GM18867 (cell line): ENCODE measurements around the gene PRELP.

Source experiments
- ATAC-seq: cut with Tn5 transposase; IDR thresholded peaks from one replicate; pipeline ENCODE4 v1.9.1; 2021; ENCODE audit warnings: mild to moderate bottlenecking, moderate library complexity; ENCODE audit not compliant: unreplicated experiment

PRELP gene

DNA sequence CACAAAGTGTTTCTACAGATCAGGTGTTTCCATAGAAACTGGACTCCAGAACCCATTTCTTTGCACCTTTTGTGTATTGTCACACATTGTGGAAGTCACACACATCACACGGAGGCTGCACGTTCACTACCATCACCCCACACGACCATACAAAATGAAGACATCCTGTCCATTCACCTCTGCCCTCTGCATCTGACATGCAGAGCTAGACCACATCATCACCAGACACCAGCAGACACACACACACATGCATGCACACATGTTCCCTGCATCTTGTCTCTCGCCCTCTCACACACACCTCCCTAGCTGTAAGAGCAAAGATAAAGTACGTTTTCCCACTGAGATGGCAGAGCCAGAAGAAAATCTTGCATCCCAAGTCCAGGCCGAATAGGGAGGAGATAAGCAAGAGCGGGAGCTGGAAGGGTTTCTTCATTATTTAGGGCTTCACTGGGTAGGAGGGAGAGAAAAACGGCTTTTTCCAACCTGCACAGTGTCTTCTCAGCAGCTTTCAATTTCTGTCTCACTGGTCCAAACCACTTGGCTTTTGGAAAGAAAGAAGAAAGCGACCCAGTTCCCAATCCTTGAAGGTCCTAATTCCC lies 709 bp downstream of the PRELP start:
- ATAC-seq = no peak

- no peak for ATAC-seq
These were observed 2.1 kb downstream of the PRELP start for GRCh38 chr1:203477748-203478147.

GRCh38 chr1:203478231-203478630 lies 2.6 kb downstream of the PRELP start:
- no peak for ATAC-seq

DNA sequence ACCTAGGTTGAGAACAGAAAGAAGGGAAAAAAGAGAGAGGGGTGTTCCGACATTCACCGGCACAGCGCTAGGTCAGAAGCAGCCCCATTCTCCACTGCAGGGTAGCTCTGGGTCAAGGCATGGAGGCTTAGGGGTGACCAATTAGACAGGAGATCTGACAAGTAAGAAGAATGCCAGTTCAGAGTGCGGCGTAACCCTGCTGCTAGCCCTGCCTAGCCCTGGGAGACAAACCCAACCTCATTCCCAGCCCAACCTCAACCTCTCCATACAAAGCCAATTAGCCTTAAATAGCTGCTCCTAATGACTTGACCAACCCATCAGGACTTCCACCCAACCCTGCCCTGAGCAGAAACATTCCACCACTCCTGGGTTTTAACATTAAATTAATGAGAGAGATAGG lies 3.4 kb downstream of the PRELP start:
- ATAC-seq = no peak

DNA sequence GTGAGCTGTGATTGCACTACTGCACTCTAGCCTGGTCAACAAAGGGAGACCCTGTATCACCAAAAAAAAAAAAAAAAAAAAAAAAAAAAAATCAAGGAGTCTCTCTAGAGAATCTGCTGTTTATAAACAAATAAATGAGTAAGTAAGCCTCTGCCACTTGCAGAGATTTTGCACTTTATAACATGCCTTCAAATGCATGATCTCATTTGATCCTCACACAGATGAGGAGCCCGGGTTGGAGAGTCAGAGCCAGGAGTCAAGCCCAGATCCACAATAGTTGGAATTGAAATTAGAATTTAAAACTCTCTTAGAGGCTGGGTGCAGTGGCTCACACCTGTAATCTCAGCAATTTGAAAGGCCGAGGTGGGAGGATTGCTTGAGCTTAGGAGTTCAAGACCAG lies 4.0 kb downstream of the PRELP start:
- no peak for ATAC-seq

- ATAC-seq = no peak
These were observed 4.5 kb downstream of the PRELP start for GRCh38 chr1:203480084-203480483.

GRCh38 chr1:203480525-203481084 lies 5.0 kb downstream of the PRELP start:
- ATAC-seq = no peak

- no peak for ATAC-seq
These were observed 5.6 kb downstream of the PRELP start for GRCh38 chr1:203481196-203481595.

GRCh38 chr1:203486618-203487370 lies 11.2 kb downstream of the PRELP start:
- ATAC-seq = no peak

- ATAC-seq = no peak
These were observed 12.9 kb downstream of the PRELP start for GRCh38 chr1:203488539-203488938.

DNA sequence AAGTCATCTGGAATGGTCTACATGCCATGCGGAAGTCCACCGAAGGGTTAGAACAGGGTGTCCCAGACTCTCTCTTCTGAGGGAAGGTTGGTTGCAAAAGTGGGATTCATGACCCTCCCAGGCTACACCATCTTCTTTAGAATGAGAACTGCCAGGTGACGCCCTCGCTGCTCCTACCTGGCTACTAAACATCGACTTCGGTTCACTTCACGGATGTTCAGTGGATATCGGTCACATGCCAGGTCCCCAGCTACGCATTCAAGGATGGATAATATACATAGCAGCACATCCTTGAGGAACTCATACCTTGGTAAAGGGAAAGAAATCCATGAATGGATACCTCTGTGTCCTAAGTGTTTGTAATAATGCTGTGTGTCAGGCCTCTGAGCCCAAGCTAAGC lies 15.0 kb downstream of the PRELP start:
- ATAC-seq = no peak

DNA sequence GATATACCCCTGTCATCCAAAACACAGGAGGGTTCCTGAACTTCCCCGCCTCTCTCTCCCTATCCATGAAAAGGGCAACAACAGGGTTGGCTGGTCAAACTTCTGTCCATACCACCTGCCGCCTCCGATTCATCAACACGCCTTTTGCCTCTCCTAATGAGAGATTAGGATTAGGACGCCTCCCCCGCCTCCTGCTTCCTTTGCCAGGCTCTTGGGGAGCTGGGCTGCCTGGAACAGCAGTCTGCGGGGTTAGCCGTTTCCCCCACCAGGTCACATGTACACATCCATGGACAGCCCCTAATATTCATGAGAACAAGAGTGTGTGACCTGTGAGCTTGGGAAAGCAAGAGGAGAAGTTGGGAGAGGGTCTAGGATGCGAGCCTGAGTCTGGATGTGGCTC lies 16.1 kb downstream of the PRELP start:
- ATAC-seq = no peak

DNA sequence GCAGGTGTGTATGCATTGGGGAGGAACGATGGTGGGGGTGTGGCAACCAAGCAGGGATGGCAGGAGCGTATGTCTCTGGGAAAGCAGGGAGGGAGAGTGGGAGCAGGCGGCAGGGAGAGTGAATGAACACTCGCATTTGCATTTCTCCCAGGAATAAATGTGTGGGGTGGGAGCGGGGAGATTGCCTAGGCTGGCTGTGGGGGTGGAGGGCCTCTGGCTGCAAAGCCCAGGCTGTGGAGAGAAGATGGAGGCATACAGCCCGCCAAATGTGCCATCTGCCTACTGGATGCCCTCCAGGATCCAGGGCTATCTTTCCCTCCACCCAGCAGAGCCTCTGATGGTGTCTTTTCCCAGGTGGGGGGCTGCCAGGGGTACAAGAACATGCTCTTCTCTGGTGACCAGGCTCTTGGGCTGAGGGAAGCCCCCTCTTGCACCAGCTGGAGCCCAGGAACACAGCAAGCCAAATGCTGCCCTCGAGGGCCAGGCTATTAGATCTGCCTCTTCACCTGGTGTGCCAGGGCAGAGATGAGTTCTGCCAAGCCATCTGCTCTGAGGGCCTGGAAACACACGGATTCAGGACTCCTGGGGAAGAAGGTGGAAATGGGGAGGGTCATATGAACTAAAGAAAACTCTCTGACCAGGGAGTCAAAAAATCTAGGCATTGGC lies 16.6 kb downstream of the PRELP start:
- ATAC-seq = no peak

GRCh38 chr1:203492748-203493130 lies 17.1 kb downstream of the PRELP start:
- no peak for ATAC-seq

DNA sequence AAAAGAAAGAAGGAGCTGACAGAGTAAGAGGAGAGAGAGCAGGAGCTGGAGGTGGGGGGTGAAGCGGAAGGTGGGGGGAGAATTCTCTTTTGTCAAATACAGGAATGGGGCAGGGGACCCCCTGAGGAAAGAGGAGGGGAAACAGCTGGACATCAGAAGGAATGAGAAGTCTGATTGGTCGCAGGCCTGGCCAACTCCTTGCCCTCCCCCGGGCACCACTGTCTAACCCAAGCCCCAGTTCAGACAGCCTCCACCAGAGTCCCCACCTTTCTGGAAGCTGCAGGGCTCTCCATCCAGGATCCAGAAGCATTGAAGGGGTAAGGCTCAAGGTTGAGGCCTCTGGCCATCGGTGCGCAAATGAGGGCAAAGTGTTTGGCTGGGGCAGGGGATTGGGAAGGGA lies 18.3 kb downstream of the PRELP start, which contains the start of gene OPTC:
Gene OPTC, plus strand, starts transcription at position 253 of the 400 bp plus-strand sequence. CDS start 1,853 bp downstream, outside the sequence.
- no peak for ATAC-seq

- ATAC-seq = no peak
These were observed 20.2 kb downstream of the PRELP start for GRCh38 chr1:203495845-203496244.

DNA sequence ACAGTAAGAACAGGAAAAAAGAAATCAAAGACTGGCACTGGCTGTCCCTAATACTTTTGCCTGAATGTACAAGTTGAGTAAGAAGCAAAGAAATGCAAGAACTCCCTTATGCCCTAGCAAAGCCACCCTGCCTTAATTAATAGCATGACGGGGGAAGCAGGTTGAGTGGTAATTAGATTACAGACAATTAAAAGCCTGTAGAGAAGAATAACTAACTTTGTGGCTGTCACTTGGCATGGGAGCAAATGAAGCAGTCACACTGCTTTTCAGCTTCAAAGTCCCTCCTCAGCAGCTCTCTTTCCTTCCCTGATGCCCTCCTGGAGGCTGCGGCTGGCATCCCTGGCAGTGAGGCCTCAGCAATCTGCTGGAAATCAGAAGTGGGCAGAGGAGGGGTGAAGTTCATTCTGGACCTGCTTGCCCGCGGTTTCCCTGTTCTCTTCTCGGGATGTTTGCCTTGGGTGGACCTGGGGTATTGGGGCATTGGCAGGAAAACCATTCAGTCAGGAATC lies 21.7 kb downstream of the PRELP start:
- no peak for ATAC-seq

DNA sequence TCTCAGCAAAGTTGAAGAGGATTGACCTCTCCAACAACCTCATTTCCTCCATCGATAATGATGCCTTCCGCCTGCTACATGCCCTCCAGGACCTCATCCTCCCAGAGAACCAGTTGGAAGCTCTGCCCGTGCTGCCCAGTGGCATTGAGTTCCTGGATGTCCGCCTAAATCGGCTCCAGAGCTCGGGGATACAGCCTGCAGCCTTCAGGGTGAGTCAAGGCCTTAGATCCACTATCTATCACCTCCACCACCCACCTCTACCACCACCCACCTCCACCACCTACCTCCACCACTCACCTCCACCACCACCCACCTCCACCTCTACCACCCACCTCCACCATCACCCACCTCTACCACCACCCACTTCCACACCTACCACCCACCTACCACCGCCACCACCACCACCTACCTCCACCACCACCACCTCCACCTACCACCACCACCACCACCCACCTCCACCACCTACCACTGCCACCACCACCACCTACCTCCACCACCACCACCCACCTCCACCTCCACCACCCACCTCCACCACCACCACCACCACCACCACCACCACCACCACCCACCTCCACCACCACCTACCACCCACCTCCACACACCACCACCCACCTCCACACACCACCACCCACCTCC lies 24.2 kb downstream of the PRELP start:
- no peak for ATAC-seq

DNA sequence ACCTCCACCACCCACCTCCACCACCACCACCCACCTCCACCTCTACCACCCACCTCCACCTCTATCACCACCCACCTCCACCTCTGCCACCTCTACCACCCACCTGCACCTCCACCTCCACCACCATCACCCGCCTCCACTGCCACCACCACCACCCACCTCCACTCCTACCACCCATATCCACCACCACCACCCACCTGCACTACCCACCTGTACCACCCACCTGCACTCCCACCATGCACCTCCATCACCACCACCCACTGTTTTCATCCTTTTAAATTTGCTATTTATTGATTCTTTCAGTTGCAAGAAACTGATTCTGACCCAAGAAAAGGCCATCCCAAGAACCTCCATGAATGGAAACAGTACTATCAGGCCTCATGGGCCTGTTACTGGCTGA lies 24.7 kb downstream of the PRELP start:
- ATAC-seq = no peak

GRCh38 chr1:203503836-203504235 lies 28.2 kb downstream of the PRELP start:
- no peak for ATAC-seq
